ENCODE measurements around the gene PCMTD2. TPM values are rescaled to one million over a fixed set of nuclear protein-coding genes. Genes with fewer than 3 reads are reported as not detected.

Gene PCMTD2
- 101 and 105 TPM in 2 replicates for total RNA-seq (ENCODE audit: low replicate concordance)

DNA sequence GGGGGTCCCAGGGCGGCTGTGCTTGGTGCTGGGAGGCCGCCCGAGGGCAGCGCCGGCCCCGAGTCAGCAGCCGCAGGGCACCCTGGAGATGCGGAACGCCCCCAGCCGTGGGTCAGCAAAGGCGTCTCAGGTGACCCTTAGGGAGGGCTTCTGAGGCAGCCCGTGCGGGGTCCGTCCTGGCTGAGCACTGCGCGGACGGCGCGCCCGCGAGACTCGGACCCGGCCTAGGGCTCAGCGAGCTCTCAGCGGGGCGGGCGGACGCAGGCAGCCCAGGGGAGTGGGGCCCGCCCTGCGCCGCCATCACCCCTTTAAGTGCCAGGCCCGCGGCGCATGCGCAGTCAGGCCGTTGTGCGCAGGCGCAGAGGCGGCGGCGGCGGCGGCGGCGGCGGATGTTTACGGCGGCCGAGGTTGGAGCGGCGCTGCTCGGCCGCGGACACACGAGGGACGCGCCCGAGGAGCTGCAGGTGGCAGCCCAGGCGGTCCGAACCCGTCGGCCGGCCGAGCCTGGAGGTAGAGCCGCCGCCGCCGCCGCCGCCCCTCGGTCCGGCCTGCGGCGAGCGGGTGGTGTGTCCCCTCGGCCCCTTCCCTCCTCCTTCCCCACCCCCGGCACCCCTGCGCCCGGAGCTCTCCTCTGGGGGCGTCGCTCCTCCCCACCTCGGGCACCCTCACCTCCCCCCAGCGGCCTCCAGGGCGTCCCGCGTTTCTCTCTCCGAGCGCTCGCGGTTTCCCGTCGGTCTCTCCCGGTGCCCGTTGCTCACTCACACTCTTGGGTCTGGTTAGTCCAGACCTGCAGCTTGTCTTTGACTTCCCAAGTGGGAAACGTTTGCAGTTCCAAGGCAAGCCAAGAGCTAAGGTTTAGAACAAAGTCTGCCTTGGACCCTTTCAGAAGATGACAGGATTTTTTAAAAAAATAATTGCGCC is at the start of gene PCMTD2:
PCMTD2 (plus strand) TSS at position 388 of the 921 bp plus-strand sequence. CDS start 4,218 bp downstream, outside the sequence.
- H3K4me1 Mint-ChIP-seq, result peaks cover 33% of the 10 kb centered on the region
- H3K4me2 ChIP-seq, result peak within 1 kb of the TSS; percentile 100
- peak within 1 kb of the TSS; percentile 30 for H3K27ac Mint-ChIP-seq

GRCh38 chr20:64206614-64207013 is 48.9 kb upstream of the PCMTD2 start:
- Mint-ChIP-seq H3K27me3 (ENCODE audit: insufficient read depth, low read depth) (peaks cover 5% of the 10 kb centered on the region), H3K9me3 (no peaks in the 10 kb centered on the region), H3K27ac (no peak overlapping the region), H3K4me3 (no peak overlapping the region), H3K4me1 (peaks cover 4% of the 10 kb centered on the region), H3K36me3 (no peaks in the 10 kb centered on the region)
- H3K79me2 ChIP-seq (ENCODE audit: low read depth), result no peaks in the 10 kb centered on the region
- H3K27ac ChIP-seq, result no peak overlapping the region
- no peaks in the 10 kb centered on the region for H3F3A ChIP-seq (ENCODE audit: low read depth)
- H3K9ac ChIP-seq, result no peak overlapping the region
- H3K9me3 ChIP-seq (ENCODE audit: low read depth), result no peaks in the 10 kb centered on the region
- no peaks in the 10 kb centered on the region for H3K27me3 ChIP-seq
- no peaks in the 10 kb centered on the region for H4K20me1 ChIP-seq (ENCODE audit: low read depth)
- H3K4me2 ChIP-seq, result no peak overlapping the region
- H3K4me1 ChIP-seq, result peaks cover 4% of the 10 kb centered on the region
- no peak for DNase-seq (ENCODE audit: low spot score)
- H3K36me3 ChIP-seq, result no peaks in the 10 kb centered on the region
- H2AFZ ChIP-seq (replicated peaks), result no peak overlapping the region
- TF ChIP-seq EZH2phosphoT487 (IDR thresholded peaks at IDR 0.05) (no peak), EZH2 (IDR thresholded peaks at IDR 0.05) (no peak)
- TF ChIP-seq, protein P1, sequence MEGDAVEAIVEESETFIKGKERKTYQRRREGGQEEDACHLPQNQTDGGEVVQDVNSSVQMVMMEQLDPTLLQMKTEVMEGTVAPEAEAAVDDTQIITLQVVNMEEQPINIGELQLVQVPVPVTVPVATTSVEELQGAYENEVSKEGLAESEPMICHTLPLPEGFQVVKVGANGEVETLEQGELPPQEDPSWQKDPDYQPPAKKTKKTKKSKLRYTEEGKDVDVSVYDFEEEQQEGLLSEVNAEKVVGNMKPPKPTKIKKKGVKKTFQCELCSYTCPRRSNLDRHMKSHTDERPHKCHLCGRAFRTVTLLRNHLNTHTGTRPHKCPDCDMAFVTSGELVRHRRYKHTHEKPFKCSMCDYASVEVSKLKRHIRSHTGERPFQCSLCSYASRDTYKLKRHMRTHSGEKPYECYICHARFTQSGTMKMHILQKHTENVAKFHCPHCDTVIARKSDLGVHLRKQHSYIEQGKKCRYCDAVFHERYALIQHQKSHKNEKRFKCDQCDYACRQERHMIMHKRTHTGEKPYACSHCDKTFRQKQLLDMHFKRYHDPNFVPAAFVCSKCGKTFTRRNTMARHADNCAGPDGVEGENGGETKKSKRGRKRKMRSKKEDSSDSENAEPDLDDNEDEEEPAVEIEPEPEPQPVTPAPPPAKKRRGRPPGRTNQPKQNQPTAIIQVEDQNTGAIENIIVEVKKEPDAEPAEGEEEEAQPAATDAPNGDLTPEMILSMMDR (IDR thresholded peaks at IDR 0.05), result no peak
- H3K4me3 ChIP-seq, result no peak overlapping the region

More for the DNA sequence above, at the start of gene PCMTD2:
- Histone ChIP-seq H3F3A (ENCODE audit: low read depth) (no peaks in the 10 kb centered on the region), H3K9me3 (ENCODE audit: low read depth) (no peaks in the 10 kb centered on the region), H3K4me3 (peak within 1 kb of the TSS; percentile 100), H3K79me2 (ENCODE audit: low read depth) (peaks cover 43% of the 10 kb centered on the region), H3K27me3 (peaks cover 11% of the 10 kb centered on the region), H2AFZ (replicated peaks) (peak within 1 kb of the TSS; percentile 71), H3K9ac (peak within 1 kb of the TSS; percentile 81), H3K4me1 (peaks cover 12% of the 10 kb centered on the region), H3K27ac (no peak within 1 kb of the TSS), H4K20me1 (ENCODE audit: low read depth) (peaks cover 40% of the 10 kb centered on the region), H3K36me3 (no peaks in the 10 kb centered on the region)
- Mint-ChIP-seq H3K27me3 (ENCODE audit: insufficient read depth, low read depth) (peaks cover 5% of the 10 kb centered on the region), H3K9me3 (no peaks in the 10 kb centered on the region), H3K4me3 (peak within 1 kb of the TSS; percentile 98), H3K36me3 (no peaks in the 10 kb centered on the region)
- peak; percentile 95 for DNase-seq (ENCODE audit: low spot score)
- TF ChIP-seq EZH2phosphoT487 (IDR thresholded peaks at IDR 0.05), result no peak
- TF ChIP-seq, protein P1 (IDR thresholded peaks at IDR 0.05), result peak; percentile 8

DNA sequence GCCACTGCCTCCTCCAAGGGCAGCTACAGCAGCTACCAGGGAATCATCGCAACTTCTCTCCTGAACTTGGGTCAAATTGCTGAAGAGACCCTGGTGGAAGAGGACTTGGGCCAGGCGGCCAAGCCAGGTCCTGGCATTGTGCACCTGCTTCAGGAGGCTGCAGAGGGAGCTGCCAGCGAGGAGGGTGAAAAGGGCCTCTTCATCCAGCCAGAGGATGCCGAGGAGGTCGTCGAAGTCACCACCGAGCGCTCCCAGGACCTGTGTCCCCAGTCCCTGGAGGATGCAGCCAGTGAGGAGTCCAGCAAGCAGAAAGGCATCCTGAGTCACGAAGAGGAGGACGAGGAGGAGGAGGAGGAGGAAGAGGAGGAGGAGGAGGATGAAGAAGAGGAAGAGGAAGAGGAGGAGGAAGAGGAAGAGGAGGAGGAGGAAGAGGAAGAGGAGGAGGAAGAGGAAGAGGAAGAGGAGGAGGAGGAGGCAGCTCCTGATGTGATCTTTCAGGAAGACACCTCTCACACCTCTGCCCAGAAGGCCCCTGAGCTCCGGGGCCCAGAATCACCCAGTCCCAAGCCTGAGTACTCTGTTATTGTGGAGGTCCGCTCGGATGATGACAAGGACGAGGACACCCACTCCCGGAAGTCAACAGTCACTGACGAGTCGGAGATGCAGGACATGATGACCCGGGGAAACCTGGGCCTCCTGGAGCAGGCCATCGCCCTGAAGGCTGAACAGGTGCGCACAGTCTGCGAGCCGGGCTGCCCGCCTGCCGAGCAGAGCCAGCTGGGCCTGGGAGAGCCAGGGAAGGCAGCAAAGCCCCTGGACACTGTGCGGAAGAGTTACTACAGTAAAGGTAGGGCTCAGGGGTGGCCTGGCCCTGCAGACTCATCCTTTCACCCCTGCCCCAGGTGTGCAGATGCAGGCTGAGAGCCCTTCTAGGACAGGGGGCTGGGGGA is 47.6 kb upstream of the PCMTD2 start:
- H3K9ac ChIP-seq, result no peak overlapping the region
- Mint-ChIP-seq H3K27me3 (ENCODE audit: insufficient read depth, low read depth) (peaks cover 2% of the 10 kb centered on the region), H3K36me3 (no peaks in the 10 kb centered on the region), H3K9me3 (no peaks in the 10 kb centered on the region), H3K4me3 (no peak overlapping the region), H3K27ac (no peak overlapping the region), H3K4me1 (peaks cover 7% of the 10 kb centered on the region)
- TF ChIP-seq EZH2 (IDR thresholded peaks at IDR 0.05), result no peak
- TF ChIP-seq, protein P1 (IDR thresholded peaks at IDR 0.05), result no peak
- TF ChIP-seq EZH2phosphoT487 (IDR thresholded peaks at IDR 0.05), result no peak
- H3K4me1 ChIP-seq, result peaks cover 4% of the 10 kb centered on the region
- DNase-seq (ENCODE audit: low spot score), result no peak
- H3K27ac ChIP-seq, result no peak overlapping the region
- H3K36me3 ChIP-seq, result no peaks in the 10 kb centered on the region
- no peaks in the 10 kb centered on the region for H3F3A ChIP-seq (ENCODE audit: low read depth)
- H3K4me3 ChIP-seq, result no peak overlapping the region
- no peak overlapping the region for H3K4me2 ChIP-seq
- no peaks in the 10 kb centered on the region for H3K79me2 ChIP-seq (ENCODE audit: low read depth)
- H2AFZ ChIP-seq (replicated peaks), result no peak overlapping the region
- no peaks in the 10 kb centered on the region for H3K9me3 ChIP-seq (ENCODE audit: low read depth)
- H3K27me3 ChIP-seq, result no peaks in the 10 kb centered on the region
- H4K20me1 ChIP-seq (ENCODE audit: low read depth), result no peaks in the 10 kb centered on the region
